Mammary epithelial cell (primary cell): Measurements from ENCODE around the gene CTU2.

Experiments
- CTCF ChIP-seq, 2 donors: IDR thresholded peaks in 1 of 2; conservative IDR thresholded peaks in 1 of 2; 2 replicates each; pipeline ENCODE4 v1.5.1; 2011 to 2012; ENCODE audit warnings: inconsistent platforms in 2 of 2, low read length in 2 of 2, mild to moderate bottlenecking in 2 of 2, control low read depth in 1 of 2, low read depth in 1 of 2; ENCODE audit not compliant: insufficient read depth in 1 of 2; ENCODE audit errors: extremely low read depth in 1 of 2
- EZH2 ChIP-seq: IDR thresholded peaks from 2 replicates; pipeline ENCODE4 v1.6.1; 2012; ENCODE audit warnings: low read length, inconsistent platforms, borderline replicate concordance

GRCh38 chr16:88740727-88741055 is 34.4 kb downstream of the CTU2 start:
- TF ChIP-seq CTCF (conservative IDR thresholded peaks at IDR 0.05 in 1 of 2, IDR thresholded peaks at IDR 0.05 in 1 of 2; ENCODE audit: extremely low read depth in 1 of 2, insufficient read depth in 1 of 2, low read depth in 1 of 2, low read length in 2 of 2) (no peak), EZH2 (no peak)
